K562 (cell line): ENCODE data around the gene MCTS1. TPM values are rescaled to one million over a fixed set of nuclear protein-coding genes. Genes with fewer than 3 reads are reported as not detected.

Experiments used
- ARID3B ChIP-seq: fragments of 250-450 bp; sonication (Bioruptor Pico); IDR thresholded peaks from 2 replicates; pipeline ENCODE4 v1.4.0; 2020; ENCODE audit warnings: borderline replicate concordance
- C11orf30 ChIP-seq: fragments of 450-650 bp; IDR thresholded peaks from 2 replicates; pipeline ENCODE4 v1.6.1; 2016; ENCODE audit warnings: low read depth, mild to moderate bottlenecking
- CREBBP ChIP-seq: IDR thresholded peaks from one replicate; pipeline ENCODE4 v1.6.1; 2012; ENCODE audit warnings: low read depth, mild to moderate bottlenecking, control low read depth, inconsistent platforms, low read length
- ESRRA ChIP-seq: fragments of 450-650 bp; IDR thresholded peaks from 2 replicates; pipeline ENCODE4 v1.6.1; 2014; ENCODE audit warnings: low read depth, mild to moderate bottlenecking, moderate library complexity, borderline replicate concordance
- FOXP1 ChIP-seq: sonication (generic); formaldehyde crosslinking; IDR thresholded peaks from 2 replicates; pipeline ENCODE4 v1.8.0; 2022; ENCODE audit warnings: mild to moderate bottlenecking, missing genetic modification reagents
- HMG20A ChIP-seq: fragments of 450-650 bp; formaldehyde crosslinking; conservative IDR thresholded peaks from 2 replicates; pipeline ENCODE4 v1.4.0; 2020; ENCODE audit warnings: mild to moderate bottlenecking, mixed read lengths
- HSF4 ChIP-seq: fragments of 250-450 bp; sonication (Bioruptor Pico); IDR thresholded peaks from 2 replicates; pipeline ENCODE4 v2.1.2; 2022; ENCODE audit warnings: mild to moderate bottlenecking, moderate library complexity, borderline replicate concordance
- KAT7 ChIP-seq: sonication (generic); formaldehyde crosslinking; IDR thresholded peaks from 2 replicates; pipeline ENCODE4 v1.8.0; 2022; ENCODE audit warnings: missing genetic modification reagents, mild to moderate bottlenecking, borderline replicate concordance
- KDM1A ChIP-seq, 2 experiments: fragments of 450-650 bp; IDR thresholded peaks; 2 replicates each; pipeline ENCODE4 v1.6.1; 2016; ENCODE audit warnings: mild to moderate bottlenecking in 2 of 2
- MAFK ChIP-seq: IDR thresholded peaks from 2 replicates; pipeline ENCODE4 v1.6.1; 2011; ENCODE audit warnings: low read length, improper control_type of control experiment
- MTA2 ChIP-seq: fragments of 450-650 bp; IDR thresholded peaks from 2 replicates; pipeline ENCODE4 v1.6.1; 2016; ENCODE audit warnings: low read depth
- NFE2 ChIP-seq: IDR thresholded peaks from 2 replicates; pipeline ENCODE4 v1.6.1; 2014; ENCODE audit warnings: antibody characterized with exemption, low read depth
- PHTF2 ChIP-seq: fragments of 250-450 bp; sonication (Bioruptor Pico); IDR thresholded peaks from 2 replicates; pipeline ENCODE4 v1.5.0; 2021; ENCODE audit warnings: mild to moderate bottlenecking
- TRIM25 ChIP-seq: fragments of 450-650 bp; IDR thresholded peaks from 2 replicates; pipeline ENCODE4 v1.7.0; 2016; ENCODE audit warnings: borderline replicate concordance
- TRIM28 ChIP-seq: fragments of 450-650 bp; IDR thresholded peaks from 2 replicates; pipeline ENCODE4 v1.6.1; 2017
- ZBTB1 ChIP-seq: sonication (generic); formaldehyde crosslinking; IDR thresholded peaks from 2 replicates; pipeline ENCODE4 v1.8.1; 2023; ENCODE audit warnings: missing genetic modification reagents, low read depth, mild to moderate bottlenecking, borderline replicate concordance
- ZNF696 ChIP-seq: fragments of 250-450 bp; sonication (Bioruptor Pico); conservative IDR thresholded peaks from 2 replicates; pipeline ENCODE4 v1.4.0; 2020; ENCODE audit warnings: mild to moderate bottlenecking, moderate library complexity
- polyA plus RNA-seq, 8 experiments: library from polyadenylated mRNA; depleted of rRNA in 4 of 8; stranded (reverse) in 5 of 8; unstranded in 3 of 8; fragments of >200 nt; fragmentation: Nextera tagmentation in 2 of 8; fragmentation: Illumina TruSeq in 1 of 8; extraction: Ambion mirVana in 2 of 8; extraction: Trizol in 1 of 8; gene quantifications; 2 replicates each; pipeline versions ENCODE4 v1.2.1 to v1.2.3, GENCODE V29; 2011 to 2014; ENCODE audit warnings: inconsistent platforms in 1 of 8, missing spikeins in 1 of 8
- total RNA-seq, 7 experiments: library from RNA; depleted of rRNA in 6 of 7; stranded (reverse); fragments of >200 nt in 6 of 7; fragmentation: Illumina TruSeq in 2 of 7; extraction: Trizol in 2 of 7; gene quantifications; 2 replicates each; pipeline versions ENCODE4 v1.2.1 to v1.2.3, GENCODE V29; 2011 to 2021; ENCODE audit warnings: low replicate concordance in 1 of 7
- TF ChIP-seq, protein P1 (sequence below): fragments of 250-450 bp; sonication (Bioruptor Pico); IDR thresholded peaks from 2 replicates; pipeline ENCODE4 v1.4.0; 2020; ENCODE audit warnings: mild to moderate bottlenecking
- TF ChIP-seq, protein P2 (sequence below): fragments of 250-450 bp; sonication (Bioruptor Pico); IDR thresholded peaks from 2 replicates; pipeline ENCODE4 v1.8.0; 2022; ENCODE audit warnings: moderate library complexity, mild to moderate bottlenecking, inconsistent platforms
- TF ChIP-seq, protein P3 (sequence below), 2 experiments: fragments of 250-450 bp in 1 of 2; fragments of 450-650 bp in 1 of 2; sonication (Bioruptor Pico) in 1 of 2; IDR thresholded peaks; 2 replicates each; pipeline versions ENCODE4 v1.6.1 to v1.8.0; 2016 to 2021; ENCODE audit warnings: mild to moderate bottlenecking in 2 of 2, moderate library complexity in 2 of 2, missing compliant biosample characterization in 1 of 2, missing genetic modification characterization in 1 of 2

The MCTS1 gene
- total and polyA plus RNA-seq, 9 of the 15 experiments (the other 6 are each of a cell fraction or from before 2014, with no cell fraction given): 65.3 to 300 (median 152) TPM

GRCh38 chrX:120568035-120568434 is 35.9 kb upstream of the MCTS1 start (continued):
- TF ChIP-seq, protein P1, sequence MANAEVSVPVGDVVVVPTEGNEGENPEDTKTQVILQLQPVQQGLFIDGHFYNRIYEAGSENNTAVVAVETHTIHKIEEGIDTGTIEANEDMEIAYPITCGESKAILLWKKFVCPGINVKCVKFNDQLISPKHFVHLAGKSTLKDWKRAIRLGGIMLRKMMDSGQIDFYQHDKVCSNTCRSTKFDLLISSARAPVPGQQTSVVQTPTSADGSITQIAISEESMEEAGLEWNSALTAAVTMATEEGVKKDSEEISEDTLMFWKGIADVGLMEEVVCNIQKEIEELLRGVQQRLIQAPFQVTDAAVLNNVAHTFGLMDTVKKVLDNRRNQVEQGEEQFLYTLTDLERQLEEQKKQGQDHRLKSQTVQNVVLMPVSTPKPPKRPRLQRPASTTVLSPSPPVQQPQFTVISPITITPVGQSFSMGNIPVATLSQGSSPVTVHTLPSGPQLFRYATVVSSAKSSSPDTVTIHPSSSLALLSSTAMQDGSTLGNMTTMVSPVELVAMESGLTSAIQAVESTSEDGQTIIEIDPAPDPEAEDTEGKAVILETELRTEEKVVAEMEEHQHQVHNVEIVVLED (CRISPR knock-in tag): no peak
- TF ChIP-seq ARID3B (no peak), HSF4 (no peak), NFE2 (peak; percentile 61), C11orf30 (peak; percentile 75), MAFK (peak; percentile 47; the same call in 1 of the 2 replicates), HMG20A (CRISPR knock-in tag) (no peak), ZNF696 (no peak), PHTF2 (CRISPR knock-in tag) (no peak), TRIM25 (no peak), KAT7 (CRISPR knock-in tag) (no peak), MTA2 (no peak), FOXP1 (CRISPR knock-in tag) (no peak), CREBBP (no peak), KDM1A (IDR thresholded peaks at IDR 0.05) (no peak), TRIM28 (no peak), ZBTB1 (CRISPR knock-in tag) (no peak), ESRRA (no peak)
- TF ChIP-seq, protein P2, sequence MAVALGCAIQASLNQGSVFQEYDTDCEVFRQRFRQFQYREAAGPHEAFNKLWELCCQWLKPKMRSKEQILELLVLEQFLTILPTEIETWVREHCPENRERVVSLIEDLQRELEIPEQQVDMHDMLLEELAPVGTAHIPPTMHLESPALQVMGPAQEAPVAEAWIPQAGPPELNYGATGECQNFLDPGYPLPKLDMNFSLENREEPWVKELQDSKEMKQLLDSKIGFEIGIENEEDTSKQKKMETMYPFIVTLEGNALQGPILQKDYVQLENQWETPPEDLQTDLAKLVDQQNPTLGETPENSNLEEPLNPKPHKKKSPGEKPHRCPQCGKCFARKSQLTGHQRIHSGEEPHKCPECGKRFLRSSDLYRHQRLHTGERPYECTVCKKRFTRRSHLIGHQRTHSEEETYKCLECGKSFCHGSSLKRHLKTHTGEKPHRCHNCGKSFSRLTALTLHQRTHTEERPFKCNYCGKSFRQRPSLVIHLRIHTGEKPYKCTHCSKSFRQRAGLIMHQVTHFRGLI (CRISPR knock-in tag): no peak
- TF ChIP-seq, protein P3, sequence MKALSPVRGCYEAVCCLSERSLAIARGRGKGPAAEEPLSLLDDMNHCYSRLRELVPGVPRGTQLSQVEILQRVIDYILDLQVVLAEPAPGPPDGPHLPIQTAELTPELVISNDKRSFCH (CRISPR knock-in tag; IDR thresholded peaks at IDR 0.05): no peak
- TF ChIP-seq, protein P3 (tag; IDR thresholded peaks at IDR 0.05): no peak
